Smooth muscle cell (in vitro differentiated cells): Measurements from ENCODE around the gene DAAM1. TPM values are rescaled to one million over a fixed set of nuclear protein-coding genes. Genes with fewer than 3 reads are reported as not detected.

Experiments used
- DNase-seq: peaks from one replicate; lab custom pipeline; 2025; ENCODE audit not compliant: unreplicated experiment; lab: John Stamatoyannopoulos, UW
- H2AFZ ChIP-seq: fragments of 200-600 bp; sonication (generic); 2 replicates; pipeline ENCODE4 v1.6.0; 2016; ENCODE audit warnings: antibody characterized with exemption, low read depth, mild to moderate bottlenecking
- H3F3A ChIP-seq: fragments of 200-600 bp; sonication (generic); 2 replicates; pipeline ENCODE4 v1.6.0; 2017; ENCODE audit warnings: antibody characterized with exemption, low read depth
- H3K27ac ChIP-seq: fragments of 200-600 bp; sonication (generic); 2 replicates; pipeline ENCODE4 v1.5.1; 2016; ENCODE audit warnings: low read depth, mild to moderate bottlenecking
- H3K27me3 ChIP-seq: fragments of 200-600 bp; sonication (generic); 2 replicates; pipeline ENCODE4 v1.6.1; 2016; ENCODE audit warnings: low read depth, mild to moderate bottlenecking
- H3K36me3 ChIP-seq: fragments of 200-600 bp; sonication (generic); 2 replicates; pipeline ENCODE4 v1.5.1; 2016; ENCODE audit warnings: low read depth
- H3K4me1 ChIP-seq: fragments of 200-600 bp; sonication (generic); 2 replicates; pipeline ENCODE4 v1.5.1; 2016; ENCODE audit warnings: low read depth
- H3K4me2 ChIP-seq: fragments of 200-600 bp; sonication (generic); 2 replicates; pipeline ENCODE4 v1.6.0; 2016; ENCODE audit warnings: mild to moderate bottlenecking
- H3K4me3 ChIP-seq: fragments of 200-600 bp; sonication (generic); 2 replicates; pipeline ENCODE4 v1.5.1; 2016; ENCODE audit warnings: mild to moderate bottlenecking
- H3K79me2 ChIP-seq: fragments of 200-600 bp; sonication (generic); 2 replicates; pipeline ENCODE4 v1.6.0; 2016; ENCODE audit warnings: low read depth, mild to moderate bottlenecking
- H3K9ac ChIP-seq: fragments of 200-600 bp; sonication (generic); 2 replicates; pipeline ENCODE4 v1.6.0; 2016; ENCODE audit warnings: low read depth
- H3K9me3 ChIP-seq: fragments of 200-600 bp; sonication (generic); replicated peaks from 2 replicates; pipeline ENCODE4 v1.5.1; 2016; ENCODE audit warnings: low read depth
- H4K20me1 ChIP-seq: fragments of 200-600 bp; sonication (generic); 2 replicates; pipeline ENCODE4 v1.6.0; 2016; ENCODE audit warnings: low read depth
- WGBS: methylation state at CpG from one replicate; pipeline ENCODE4 v1.1.7; 2016; ENCODE audit warnings: low lambda C conversion rate; 5-methylcytosine and 5-hydroxymethylcytosine counted together
- polyA plus RNA-seq: library from polyadenylated mRNA; unstranded; fragments of >200 nt; fragmentation: Nextera tagmentation; extraction: Ambion mirVana; gene quantifications from 2 replicates; pipeline ENCODE4 v1.2.1, GENCODE V29; 2016
- total RNA-seq: library from RNA; depleted of rRNA; stranded (reverse); fragments of >200 nt; gene quantifications from 2 replicates; pipeline ENCODE4 v1.2.3, GENCODE V29; 2014
- TF ChIP-seq, protein P1 (sequence below): fragments of 200-600 bp; sonication (generic); IDR thresholded peaks from 2 replicates; pipeline ENCODE4 v1.5.1; 2017; ENCODE audit warnings: borderline replicate concordance, mild to moderate bottlenecking, antibody characterized with exemption; ENCODE audit not compliant: insufficient read depth, poor library complexity, severe bottlenecking

DAAM1 gene
- total and polyA plus RNA-seq, 2 experiments from 2014 or later: 10.9 to 46.4 TPM

DNA sequence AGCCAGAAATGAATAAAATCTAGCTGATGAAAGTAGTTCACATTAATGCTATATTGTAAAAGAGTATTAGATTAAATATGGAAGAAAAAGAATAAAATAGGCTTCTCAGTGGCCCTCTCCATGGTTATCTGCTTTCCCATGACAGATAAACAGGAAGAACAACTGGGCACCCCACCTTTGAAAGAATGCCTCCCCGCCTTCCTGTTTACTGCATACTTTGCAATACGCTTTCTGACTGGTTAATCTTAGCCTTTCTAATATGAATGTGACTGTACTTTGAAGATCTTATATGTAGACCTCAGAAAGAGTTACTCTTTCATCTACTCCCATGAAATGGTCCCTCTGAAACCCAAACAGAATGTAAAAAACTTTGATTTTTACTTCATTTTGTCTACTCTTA lies 34.1 kb upstream of the DAAM1 start:
- 96% methylated on average over 2 of the region's 2 CpGs for WGBS
- TF ChIP-seq, protein P1, sequence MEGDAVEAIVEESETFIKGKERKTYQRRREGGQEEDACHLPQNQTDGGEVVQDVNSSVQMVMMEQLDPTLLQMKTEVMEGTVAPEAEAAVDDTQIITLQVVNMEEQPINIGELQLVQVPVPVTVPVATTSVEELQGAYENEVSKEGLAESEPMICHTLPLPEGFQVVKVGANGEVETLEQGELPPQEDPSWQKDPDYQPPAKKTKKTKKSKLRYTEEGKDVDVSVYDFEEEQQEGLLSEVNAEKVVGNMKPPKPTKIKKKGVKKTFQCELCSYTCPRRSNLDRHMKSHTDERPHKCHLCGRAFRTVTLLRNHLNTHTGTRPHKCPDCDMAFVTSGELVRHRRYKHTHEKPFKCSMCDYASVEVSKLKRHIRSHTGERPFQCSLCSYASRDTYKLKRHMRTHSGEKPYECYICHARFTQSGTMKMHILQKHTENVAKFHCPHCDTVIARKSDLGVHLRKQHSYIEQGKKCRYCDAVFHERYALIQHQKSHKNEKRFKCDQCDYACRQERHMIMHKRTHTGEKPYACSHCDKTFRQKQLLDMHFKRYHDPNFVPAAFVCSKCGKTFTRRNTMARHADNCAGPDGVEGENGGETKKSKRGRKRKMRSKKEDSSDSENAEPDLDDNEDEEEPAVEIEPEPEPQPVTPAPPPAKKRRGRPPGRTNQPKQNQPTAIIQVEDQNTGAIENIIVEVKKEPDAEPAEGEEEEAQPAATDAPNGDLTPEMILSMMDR: no peak

DNA sequence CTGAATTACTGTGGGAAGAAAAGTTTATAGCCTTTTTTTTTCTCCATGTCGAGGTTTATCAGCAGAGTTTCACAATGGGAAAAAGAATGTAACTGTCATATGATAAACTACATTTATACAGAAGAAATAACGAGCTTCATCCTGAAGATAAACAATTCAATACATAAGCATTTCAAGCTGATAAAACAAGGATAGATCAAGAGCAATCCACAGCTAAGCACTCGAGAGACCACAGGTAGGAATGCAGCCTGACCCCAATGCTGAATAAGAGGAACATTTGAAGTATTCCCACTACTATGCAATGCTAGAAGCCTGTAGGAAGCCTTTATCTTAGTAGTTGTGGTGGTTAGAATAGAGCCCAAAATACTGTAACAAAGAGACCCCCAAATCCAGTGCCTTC lies 32.6 kb upstream of the DAAM1 start:
- WGBS: 33% methylated on average over 3 of the region's 3 CpGs

More for the DNA sequence above, 34.1 kb upstream of the DAAM1 start:
- no peak for DNase-seq
- H2AFZ ChIP-seq: no peak overlapping the region
- no peak overlapping the region for H3K4me2 ChIP-seq
- H3K27me3 ChIP-seq: no peaks in the 10 kb centered on the region
- H3K4me3 ChIP-seq: no peak overlapping the region
- no peak overlapping the region for H3K9ac ChIP-seq
- H3K27ac ChIP-seq: no peak overlapping the region
- H3K36me3 ChIP-seq: no peaks in the 10 kb centered on the region
- no peaks in the 10 kb centered on the region for H3K9me3 ChIP-seq
- H4K20me1 ChIP-seq: no peaks in the 10 kb centered on the region
- H3K79me2 ChIP-seq: no peaks in the 10 kb centered on the region
- H3K4me1 ChIP-seq: no peaks in the 10 kb centered on the region
- no peaks in the 10 kb centered on the region for H3F3A ChIP-seq

DNA sequence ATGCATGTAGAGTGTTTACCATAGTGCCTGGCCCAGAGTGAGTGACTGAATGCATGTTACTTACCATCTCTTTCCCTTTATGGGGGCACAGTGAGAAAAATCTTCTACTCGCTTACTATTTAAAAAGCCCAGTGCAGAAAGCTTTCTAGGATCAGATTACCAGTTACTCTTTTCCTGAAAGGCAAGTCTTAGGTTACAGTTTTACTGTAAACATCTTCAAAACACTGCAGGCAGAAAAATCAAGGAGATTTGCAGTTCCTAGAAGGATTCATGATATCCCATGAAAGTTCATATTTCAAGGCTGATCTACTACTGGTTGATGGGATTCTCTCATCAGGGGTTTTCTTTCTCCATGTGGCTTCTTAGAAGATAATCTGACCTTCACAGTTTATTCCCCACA lies 29.3 kb upstream of the DAAM1 start:
- H3K27me3 ChIP-seq: no peaks in the 10 kb centered on the region
- H3F3A ChIP-seq: no peaks in the 10 kb centered on the region
- no peaks in the 10 kb centered on the region for H3K9me3 ChIP-seq
- H3K36me3 ChIP-seq: no peaks in the 10 kb centered on the region
- 8% methylated on average over 1 of the region's 1 CpG for WGBS
- no peak overlapping the region for H3K4me2 ChIP-seq
- H3K79me2 ChIP-seq: no peaks in the 10 kb centered on the region
- H4K20me1 ChIP-seq: no peaks in the 10 kb centered on the region
- DNase-seq: no peak
- H3K4me1 ChIP-seq: peaks cover 7% of the 10 kb centered on the region
- H3K4me3 ChIP-seq: no peak overlapping the region
- no peak overlapping the region for H3K9ac ChIP-seq
- no peak overlapping the region for H3K27ac ChIP-seq
- H2AFZ ChIP-seq: no peak overlapping the region
- TF ChIP-seq, protein P1: no peak

More for the DNA sequence above, 32.6 kb upstream of the DAAM1 start:
- no peaks in the 10 kb centered on the region for H3K4me1 ChIP-seq
- H3K36me3 ChIP-seq: no peaks in the 10 kb centered on the region
- H3K4me3 ChIP-seq: no peak overlapping the region
- H3K27ac ChIP-seq: no peak overlapping the region
- TF ChIP-seq, protein P1: no peak
- no peaks in the 10 kb centered on the region for H4K20me1 ChIP-seq
- DNase-seq: no peak
- no peak overlapping the region for H3K9ac ChIP-seq
- H3K27me3 ChIP-seq: no peaks in the 10 kb centered on the region
- no peaks in the 10 kb centered on the region for H3K79me2 ChIP-seq
- no peak overlapping the region for H3K4me2 ChIP-seq
- H3K9me3 ChIP-seq: no peaks in the 10 kb centered on the region
- H3F3A ChIP-seq: no peaks in the 10 kb centered on the region
- no peak overlapping the region for H2AFZ ChIP-seq

DNA sequence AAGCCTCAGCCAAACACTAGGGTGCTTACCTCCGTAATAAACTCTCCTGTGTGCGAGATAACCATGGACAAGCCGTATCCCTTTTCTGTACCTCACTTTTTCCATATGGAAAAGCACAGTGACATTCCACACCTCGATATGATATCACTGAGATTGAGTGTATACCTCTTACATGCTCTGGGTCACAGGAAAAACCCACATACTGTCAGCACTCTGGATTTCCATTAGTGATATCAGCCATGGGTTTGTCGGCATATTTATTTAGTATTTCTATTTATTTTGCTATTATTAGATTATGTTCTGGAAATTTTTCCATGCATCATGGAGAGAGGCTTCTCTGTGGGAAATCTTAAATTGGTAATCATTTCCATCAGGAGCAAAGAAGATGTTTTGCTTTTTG lies 28.0 kb upstream of the DAAM1 start:
- Histone ChIP-seq H3K4me1 (peaks cover 7% of the 10 kb centered on the region), H3K79me2 (no peaks in the 10 kb centered on the region), H3K9me3 (no peaks in the 10 kb centered on the region), H2AFZ (no peak overlapping the region), H3F3A (no peaks in the 10 kb centered on the region), H3K27ac (no peak overlapping the region), H3K4me3 (no peak overlapping the region), H3K9ac (no peak overlapping the region), H3K27me3 (no peaks in the 10 kb centered on the region), H3K4me2 (no peak overlapping the region), H4K20me1 (no peaks in the 10 kb centered on the region), H3K36me3 (no peaks in the 10 kb centered on the region)
- no peak for DNase-seq
- TF ChIP-seq, protein P1: no peak
- WGBS: 93% methylated on average over 5 of the region's 5 CpGs
